GM12874 (cell line): ENCODE measurements around the gene MACC1.

Experiments used
- TF ChIP-seq, protein P1 (sequence below): IDR thresholded peaks from 2 replicates; pipeline ENCODE4 v1.5.1; 2011; ENCODE audit warnings: low read depth, mild to moderate bottlenecking, control low read depth, low read length, moderate library complexity; ENCODE audit not compliant: insufficient read depth

MACC1 gene

DNA sequence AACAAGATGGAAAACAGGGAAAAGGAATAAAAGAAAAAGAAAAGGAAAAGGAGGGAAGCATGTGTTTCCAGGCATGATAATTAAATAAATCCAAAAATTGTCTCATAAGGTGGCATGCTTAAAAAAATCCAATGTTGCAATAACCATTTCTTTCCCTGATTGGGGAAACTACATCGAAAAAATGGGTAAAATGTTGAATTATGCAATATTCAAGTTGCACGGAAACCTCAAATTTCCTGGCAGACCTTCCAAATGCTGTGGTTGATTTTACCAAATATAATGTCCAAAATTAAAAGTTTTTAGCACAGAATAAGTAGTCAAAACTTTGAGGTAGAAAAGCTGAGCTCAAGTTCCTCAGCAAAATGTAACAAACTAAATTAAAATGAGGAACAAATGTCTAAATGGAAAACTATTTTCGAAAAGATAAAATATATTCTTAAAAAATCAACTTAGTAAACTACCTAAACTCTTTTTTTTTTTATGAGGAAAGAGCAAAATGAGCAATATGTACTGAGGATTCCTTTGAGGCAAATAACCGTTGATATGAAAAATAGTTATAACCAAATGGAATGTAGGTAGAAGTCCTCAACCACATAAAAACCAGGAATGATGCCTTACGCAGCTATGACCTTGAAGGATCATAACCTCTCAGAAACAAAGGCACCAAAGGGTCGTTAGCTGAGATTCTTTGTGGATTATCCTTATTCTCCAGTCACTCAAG is 52.6 kb downstream of the MACC1 start:
- TF ChIP-seq, protein P1, sequence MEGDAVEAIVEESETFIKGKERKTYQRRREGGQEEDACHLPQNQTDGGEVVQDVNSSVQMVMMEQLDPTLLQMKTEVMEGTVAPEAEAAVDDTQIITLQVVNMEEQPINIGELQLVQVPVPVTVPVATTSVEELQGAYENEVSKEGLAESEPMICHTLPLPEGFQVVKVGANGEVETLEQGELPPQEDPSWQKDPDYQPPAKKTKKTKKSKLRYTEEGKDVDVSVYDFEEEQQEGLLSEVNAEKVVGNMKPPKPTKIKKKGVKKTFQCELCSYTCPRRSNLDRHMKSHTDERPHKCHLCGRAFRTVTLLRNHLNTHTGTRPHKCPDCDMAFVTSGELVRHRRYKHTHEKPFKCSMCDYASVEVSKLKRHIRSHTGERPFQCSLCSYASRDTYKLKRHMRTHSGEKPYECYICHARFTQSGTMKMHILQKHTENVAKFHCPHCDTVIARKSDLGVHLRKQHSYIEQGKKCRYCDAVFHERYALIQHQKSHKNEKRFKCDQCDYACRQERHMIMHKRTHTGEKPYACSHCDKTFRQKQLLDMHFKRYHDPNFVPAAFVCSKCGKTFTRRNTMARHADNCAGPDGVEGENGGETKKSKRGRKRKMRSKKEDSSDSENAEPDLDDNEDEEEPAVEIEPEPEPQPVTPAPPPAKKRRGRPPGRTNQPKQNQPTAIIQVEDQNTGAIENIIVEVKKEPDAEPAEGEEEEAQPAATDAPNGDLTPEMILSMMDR: no peak

DNA sequence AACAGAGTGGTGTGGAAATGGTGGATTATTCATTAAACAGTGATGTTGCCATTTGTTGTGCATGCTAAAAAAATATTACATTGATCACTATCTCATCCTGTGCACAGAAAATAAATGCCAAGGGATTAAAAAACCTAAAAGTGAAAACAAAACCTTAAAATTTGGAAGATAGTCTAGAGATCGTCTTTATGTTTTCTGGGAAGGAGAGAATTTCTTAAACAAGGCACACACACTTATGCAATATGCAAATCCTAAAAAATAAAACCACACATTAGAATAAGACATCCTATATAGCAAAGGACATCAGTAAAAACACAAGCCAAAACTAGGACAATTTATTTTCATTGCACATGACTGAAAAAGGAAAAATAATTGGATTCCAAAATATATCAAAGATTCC is 54.5 kb downstream of the MACC1 start:
- TF ChIP-seq, protein P1: no peak

DNA sequence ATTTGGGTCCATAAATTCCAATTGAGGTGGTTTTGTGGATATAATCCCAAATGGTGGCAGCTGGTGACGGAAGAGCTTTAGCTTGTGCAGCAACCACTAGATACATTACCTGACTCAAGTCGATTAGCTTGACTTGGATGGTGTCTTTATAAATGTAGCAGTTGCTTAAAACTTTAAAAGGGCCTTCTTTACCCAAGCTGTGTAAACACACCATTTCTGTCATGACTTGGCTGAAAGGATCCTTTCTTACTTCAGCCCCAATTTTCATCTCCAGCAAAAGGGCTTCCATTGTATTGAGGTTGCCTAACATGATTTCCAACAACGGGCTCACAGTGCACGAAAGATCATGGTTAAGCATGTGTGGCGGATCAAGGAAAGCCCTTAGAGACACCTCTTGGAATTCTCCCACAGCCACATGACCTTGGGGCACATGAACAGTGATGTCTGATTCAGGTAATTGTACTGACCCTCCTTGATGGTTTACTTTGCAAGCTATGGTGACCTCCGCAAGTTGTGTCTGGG is 57.9 kb downstream of the MACC1 start:
- TF ChIP-seq, protein P1: no peak

DNA sequence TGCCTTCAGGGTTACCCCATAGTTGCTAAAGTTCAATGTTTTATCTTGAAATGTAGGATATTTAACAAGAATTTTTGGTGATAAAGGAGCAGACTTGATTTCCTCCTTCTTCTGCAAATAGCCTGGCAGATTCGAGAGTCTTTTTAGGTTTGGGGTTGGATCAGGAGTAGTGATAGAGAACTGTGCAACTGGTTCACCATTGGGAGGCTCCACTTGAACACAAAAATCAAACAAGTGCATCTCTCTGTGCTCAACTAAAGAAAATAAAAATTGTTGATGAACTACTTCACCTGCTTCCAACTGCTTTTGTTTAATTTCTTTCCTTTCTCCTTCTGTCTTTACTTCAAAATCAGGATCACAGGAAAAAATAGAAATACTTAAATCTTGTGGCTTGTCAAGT is 58.5 kb downstream of the MACC1 start:
- TF ChIP-seq, protein P1: peak; percentile 31; the same call in 1 of the 2 replicates

DNA sequence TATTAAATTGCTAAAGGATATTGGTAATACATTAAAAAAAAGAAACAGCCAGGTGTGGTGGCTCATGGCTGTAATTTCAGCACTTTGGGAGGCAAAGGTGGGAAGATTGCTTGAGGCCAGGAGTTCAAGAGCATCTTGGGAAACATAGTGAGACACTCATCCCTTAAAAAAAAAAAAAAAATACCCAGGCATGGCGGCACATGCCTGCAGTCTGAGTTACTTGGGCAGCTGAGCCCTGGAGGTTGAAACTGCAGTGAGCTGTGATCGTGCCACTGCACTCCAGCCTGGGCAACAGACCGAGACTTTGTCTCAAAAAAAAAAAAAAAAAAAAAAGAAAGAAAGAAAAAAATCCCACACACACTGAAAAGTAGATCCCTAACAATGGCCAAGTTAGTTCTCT is 59.7 kb downstream of the MACC1 start:
- TF ChIP-seq, protein P1: no peak

DNA sequence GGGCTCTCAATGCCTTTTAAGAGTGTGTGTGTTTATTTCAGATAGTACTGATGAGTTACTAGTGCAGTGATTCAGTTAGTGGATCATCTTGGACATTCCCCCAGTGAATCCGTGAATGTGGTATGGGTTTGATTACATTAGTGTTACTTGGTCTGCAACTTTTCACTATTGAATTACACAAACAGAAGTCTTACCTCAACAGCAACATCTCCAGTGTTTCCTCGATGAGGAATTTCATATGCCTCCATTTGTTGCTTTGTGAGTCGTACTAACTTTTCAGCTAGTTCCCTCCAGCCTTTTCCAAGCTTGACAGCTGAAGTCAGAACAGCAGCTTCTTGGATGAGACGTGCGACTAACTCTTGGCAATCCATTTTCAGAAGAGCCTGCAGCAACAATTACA is 63.2 kb downstream of the MACC1 start:
- TF ChIP-seq, protein P1: no peak

DNA sequence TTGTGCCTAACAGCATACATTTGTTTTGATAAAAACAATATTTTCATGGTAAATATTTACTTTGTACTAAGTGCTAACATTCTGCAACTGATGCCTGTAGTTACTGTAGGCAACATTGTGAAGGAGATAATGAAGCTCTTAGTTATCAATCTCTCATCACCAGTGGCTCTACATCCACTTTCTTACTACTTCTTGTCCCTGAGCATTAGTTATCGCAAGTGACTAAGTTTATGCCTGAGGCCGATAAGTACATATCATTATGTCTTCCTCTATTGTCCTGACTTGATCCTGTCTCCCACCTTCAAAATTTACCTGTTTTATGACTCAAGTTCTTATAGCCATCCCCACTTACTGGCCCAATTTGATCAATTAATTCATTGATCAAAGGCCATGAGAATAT is 63.6 kb downstream of the MACC1 start:
- TF ChIP-seq, protein P1: no peak
